ENCODE measurements around the gene MOGAT3.

The MOGAT3 gene

GRCh38 chr7:101220295-101220694 lies 19.5 kb upstream of the MOGAT3 start:
- Mint-ChIP-seq H3K27me3 (no peaks in the 10 kb centered on the region), H3K4me1 (peaks cover 23% of the 10 kb centered on the region), H3K9me3 (no peaks in the 10 kb centered on the region), H3K4me3 (no peak overlapping the region), H3K36me3 (peaks cover 18% of the 10 kb centered on the region), H3K27ac (no peak overlapping the region)
- ATAC-seq (ENCODE audit: low read depth) (no peak), DNase-seq (ENCODE audit: low spot score in 2 of 2) (no peak)

DNA sequence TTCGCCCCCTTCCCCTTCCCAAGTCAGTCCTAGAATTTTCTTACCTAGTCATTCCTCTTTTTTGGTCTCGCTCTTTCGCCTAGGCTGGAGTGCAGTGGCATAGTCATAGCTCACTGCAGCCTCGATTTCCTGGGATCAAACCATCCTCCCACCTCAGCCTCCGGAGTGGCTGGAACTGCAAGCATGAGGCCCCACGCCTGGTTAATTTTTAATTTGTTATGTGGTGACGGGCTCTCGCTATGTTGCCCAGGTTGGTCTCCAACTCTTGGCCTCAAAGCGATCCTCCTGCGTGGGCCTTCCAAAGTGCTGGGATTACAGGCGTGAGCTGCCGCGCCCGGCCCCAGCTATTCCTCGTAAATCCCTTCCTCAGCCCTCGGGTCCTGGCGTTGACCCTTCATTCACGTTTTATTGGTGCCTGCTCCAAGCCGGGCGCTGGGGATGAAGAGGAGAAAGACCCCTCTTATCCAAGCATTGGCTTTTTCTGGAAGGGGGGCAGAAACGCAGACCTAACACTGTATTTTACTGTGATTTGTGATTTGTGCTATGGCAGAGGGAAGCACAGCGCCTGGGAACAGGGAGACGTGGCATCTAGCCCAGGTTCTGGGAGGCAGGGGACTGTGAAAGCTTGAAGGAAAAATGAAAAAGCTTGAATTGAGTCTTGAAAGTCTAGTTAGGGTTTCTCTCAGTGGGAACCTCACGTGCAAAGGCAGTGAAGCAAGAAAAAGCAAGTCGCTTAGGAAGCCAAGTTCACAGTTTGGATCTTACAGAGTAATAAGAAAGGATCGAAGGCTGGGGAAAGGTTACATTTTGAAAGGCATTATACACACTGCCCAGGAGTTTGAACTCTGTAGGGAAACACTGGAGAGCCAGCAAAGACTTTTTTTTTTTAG lies 17.6 kb upstream of the MOGAT3 start:
- Mint-ChIP-seq H3K4me1 (peaks cover 23% of the 10 kb centered on the region), H3K27me3 (no peaks in the 10 kb centered on the region), H3K36me3 (peaks cover 15% of the 10 kb centered on the region), H3K9me3 (no peaks in the 10 kb centered on the region), H3K27ac (peak overlapping the region; percentile 93), H3K4me3 (peak overlapping the region; percentile 96)
- ATAC-seq (ENCODE audit: low read depth) (no peak), DNase-seq (ENCODE audit: low spot score in 2 of 2) (no peak)

DNA sequence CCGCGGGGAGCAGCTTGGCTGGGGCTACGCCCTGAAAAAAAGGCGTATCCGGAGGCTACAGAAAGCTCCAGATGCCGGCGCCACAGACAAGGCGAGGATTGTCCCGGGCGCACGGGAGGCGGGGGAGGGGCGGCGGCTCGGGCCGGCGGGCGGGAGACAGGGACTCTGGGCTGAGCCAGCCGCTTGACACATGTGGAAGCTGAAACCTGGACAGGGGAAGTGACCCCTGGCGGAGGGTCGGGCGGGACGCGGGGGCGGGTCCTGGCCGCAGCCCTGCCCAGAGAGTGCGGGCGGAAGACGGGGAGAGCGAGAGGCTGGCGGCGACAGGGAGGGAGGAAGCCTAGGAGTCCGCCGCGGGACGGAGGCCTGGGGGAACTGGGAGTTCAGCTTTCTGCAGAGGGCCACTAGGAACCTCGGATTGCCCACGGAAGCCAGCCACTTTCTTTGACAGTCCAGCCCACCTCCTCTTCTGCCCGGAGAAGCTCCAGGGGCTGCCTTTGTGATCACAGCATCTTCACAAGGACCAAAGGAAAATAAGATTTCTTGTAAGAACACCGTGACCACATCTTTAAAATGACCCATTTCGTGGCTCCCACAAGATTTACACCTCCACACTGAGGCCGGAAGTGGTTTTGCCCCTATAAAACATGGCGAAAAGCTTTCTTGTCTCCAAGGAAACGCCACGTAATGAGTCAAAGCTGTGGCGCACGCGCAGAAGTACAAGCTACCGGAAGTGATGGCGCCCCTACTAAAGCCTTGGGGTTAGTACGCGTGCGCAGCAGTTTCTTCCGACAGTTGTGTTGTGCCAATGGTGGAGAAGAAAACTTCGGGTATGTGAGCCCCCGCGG lies 16.8 kb upstream of the MOGAT3 start, which contains the start of the genes PLOD3 and ZNHIT1:
PLOD3 (minus strand) TSS at position 194 of the 848 bp plus-strand sequence. CDS start 307 bp downstream, outside the sequence.
ZNHIT1 (plus strand) TSS at position 778 of the 848 bp plus-strand sequence; CDS start at position 809, 31 bp downstream.
- peaks cover 13% of the 10 kb centered on the region for H3K36me3 Mint-ChIP-seq

DNA sequence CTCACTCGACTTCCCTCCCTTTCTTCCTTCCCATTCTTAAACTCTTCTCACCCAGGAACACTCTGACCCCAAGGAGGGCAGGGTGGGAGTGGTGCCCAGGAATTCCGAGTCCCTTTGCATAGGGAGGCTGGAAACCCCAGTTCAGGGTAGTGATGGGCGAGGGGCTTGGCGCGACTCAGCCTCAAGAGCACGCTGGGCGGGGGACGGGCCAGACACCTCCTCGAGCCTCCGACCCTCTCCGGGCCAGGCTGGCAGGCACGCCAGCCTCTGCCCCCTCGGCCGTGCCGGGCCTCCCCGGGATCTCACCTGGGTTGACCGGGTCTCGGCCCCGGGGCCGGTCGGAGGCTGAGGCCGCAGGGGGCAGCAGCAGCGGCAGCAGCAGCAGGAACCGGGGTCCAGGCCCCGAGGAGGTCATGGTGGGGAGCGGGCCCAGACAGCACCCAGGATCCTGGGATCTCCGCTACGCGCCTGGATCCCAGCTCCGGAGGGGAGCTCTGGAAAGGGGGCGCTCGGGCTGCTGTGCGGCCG lies 16.1 kb upstream of the MOGAT3 start:
- H3K27ac Mint-ChIP-seq, result peak overlapping the region; percentile 93
- H3K4me1 Mint-ChIP-seq, result peaks cover 20% of the 10 kb centered on the region
- DNase-seq (ENCODE audit: low spot score in 2 of 2) (no peak), ATAC-seq (ENCODE audit: low read depth) (no peak)
- no peaks in the 10 kb centered on the region for H3K27me3 Mint-ChIP-seq
- H3K9me3 Mint-ChIP-seq, result no peaks in the 10 kb centered on the region
- H3K36me3 Mint-ChIP-seq, result peaks cover 10% of the 10 kb centered on the region
- peak overlapping the region; percentile 96 for H3K4me3 Mint-ChIP-seq

More for the DNA sequence above, 16.8 kb upstream of the MOGAT3 start, which contains the start of the genes PLOD3 and ZNHIT1:
- H3K4me3 Mint-ChIP-seq, result peak within 1 kb of the TSS; percentile 96
- peak within 1 kb of the TSS; percentile 93 for H3K27ac Mint-ChIP-seq
- H3K4me1 Mint-ChIP-seq, result peaks cover 23% of the 10 kb centered on the region
- peak; percentile 82 to 91 for DNase-seq (ENCODE audit: low spot score in 2 of 2)
- ATAC-seq (ENCODE audit: low read depth), result peak; percentile 86
- no peaks in the 10 kb centered on the region for H3K9me3 Mint-ChIP-seq
- no peaks in the 10 kb centered on the region for H3K27me3 Mint-ChIP-seq

GRCh38 chr7:101216001-101216859 lies 15.4 kb upstream of the MOGAT3 start:
- no peak overlapping the region for H3K27ac Mint-ChIP-seq
- no peak for ATAC-seq (ENCODE audit: low read depth)
- no peaks in the 10 kb centered on the region for H3K27me3 Mint-ChIP-seq
- peaks cover 16% of the 10 kb centered on the region for H3K4me1 Mint-ChIP-seq
- DNase-seq (ENCODE audit: low spot score in 2 of 2), result no peak
- peak overlapping the region; percentile 96 for H3K4me3 Mint-ChIP-seq
- no peaks in the 10 kb centered on the region for H3K9me3 Mint-ChIP-seq
- peaks cover 6% of the 10 kb centered on the region for H3K36me3 Mint-ChIP-seq

DNA sequence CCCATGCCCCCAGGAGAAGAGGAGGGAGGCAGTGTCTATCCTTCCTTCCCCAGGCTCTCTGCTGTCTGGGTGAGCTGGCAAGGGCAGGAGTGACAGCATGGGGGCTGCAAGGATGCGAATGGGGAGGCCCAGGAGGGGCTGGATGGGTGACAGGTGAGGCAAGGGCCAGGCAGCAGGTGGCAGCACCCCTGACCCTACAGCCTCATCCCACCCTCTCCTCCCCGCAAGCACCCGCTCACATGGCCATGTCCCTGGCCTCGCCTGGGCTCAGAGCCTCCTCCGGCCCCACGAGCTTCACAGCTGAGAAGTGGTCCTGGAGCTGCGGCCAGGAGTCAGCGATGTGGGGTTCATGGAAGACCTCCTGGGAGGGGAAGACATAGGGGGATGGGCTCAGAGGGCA lies 11.2 kb upstream of the MOGAT3 start:
- Mint-ChIP-seq H3K27ac (no peak overlapping the region), H3K4me3 (no peak overlapping the region), H3K36me3 (peaks cover 13% of the 10 kb centered on the region), H3K9me3 (no peaks in the 10 kb centered on the region), H3K27me3 (no peaks in the 10 kb centered on the region), H3K4me1 (peaks cover 9% of the 10 kb centered on the region)
- no peak for ATAC-seq (ENCODE audit: low read depth)
- no peak for DNase-seq (ENCODE audit: low spot score in 2 of 2)

- peaks cover 6% of the 10 kb centered on the region for H3K4me1 Mint-ChIP-seq
- H3K4me3 Mint-ChIP-seq, result no peak overlapping the region
- ATAC-seq (ENCODE audit: low read depth) (no peak), DNase-seq (ENCODE audit: low spot score in 2 of 2) (no peak)
- H3K27ac Mint-ChIP-seq, result no peak overlapping the region
- no peaks in the 10 kb centered on the region for H3K27me3 Mint-ChIP-seq
- peaks cover 15% of the 10 kb centered on the region for H3K36me3 Mint-ChIP-seq
- H3K9me3 Mint-ChIP-seq, result no peaks in the 10 kb centered on the region
Observed at GRCh38 chr7:101211501-101211900, 10.7 kb upstream of the MOGAT3 start.

DNA sequence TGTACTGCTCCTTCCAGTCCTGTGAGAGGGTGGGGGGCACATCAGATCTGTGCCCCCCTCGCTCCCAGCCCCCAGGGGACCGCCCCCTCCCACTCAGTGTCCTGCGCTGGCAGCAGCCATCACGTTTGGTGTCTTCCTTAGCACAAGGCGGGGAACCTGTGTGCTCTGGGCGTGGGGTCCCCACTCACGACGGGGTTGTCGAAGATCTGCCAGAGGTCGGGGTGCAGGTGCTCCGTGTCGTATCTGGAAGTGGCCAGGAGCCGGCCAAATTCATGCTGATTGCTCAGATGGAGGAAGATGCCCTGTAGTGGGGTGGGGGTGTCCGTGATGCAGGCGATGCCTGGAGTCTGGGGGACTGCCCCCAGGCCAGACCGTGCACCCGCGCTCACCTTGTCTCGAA lies 9.3 kb upstream of the MOGAT3 start:
- peaks cover 3% of the 10 kb centered on the region for H3K4me1 Mint-ChIP-seq
- no peak overlapping the region for H3K4me3 Mint-ChIP-seq
- no peaks in the 10 kb centered on the region for H3K27me3 Mint-ChIP-seq
- DNase-seq (ENCODE audit: low spot score in 2 of 2) (no peak), ATAC-seq (ENCODE audit: low read depth) (no peak)
- no peak overlapping the region for H3K27ac Mint-ChIP-seq
- peaks cover 19% of the 10 kb centered on the region for H3K36me3 Mint-ChIP-seq
- H3K9me3 Mint-ChIP-seq, result no peaks in the 10 kb centered on the region

- Mint-ChIP-seq H3K27ac (no peak overlapping the region), H3K9me3 (no peaks in the 10 kb centered on the region), H3K36me3 (peaks cover 15% of the 10 kb centered on the region), H3K27me3 (no peaks in the 10 kb centered on the region), H3K4me3 (no peak overlapping the region), H3K4me1 (peaks cover 4% of the 10 kb centered on the region)
- no peak for DNase-seq (ENCODE audit: low spot score in 2 of 2)
- no peak for ATAC-seq (ENCODE audit: low read depth)
Observed at GRCh38 chr7:101208794-101209193, 8.0 kb upstream of the MOGAT3 start.

- Mint-ChIP-seq H3K36me3 (peaks cover 15% of the 10 kb centered on the region), H3K27ac (no peak overlapping the region), H3K4me3 (no peak overlapping the region)
Observed at GRCh38 chr7:101207459-101207858, 6.6 kb upstream of the MOGAT3 start.

DNA sequence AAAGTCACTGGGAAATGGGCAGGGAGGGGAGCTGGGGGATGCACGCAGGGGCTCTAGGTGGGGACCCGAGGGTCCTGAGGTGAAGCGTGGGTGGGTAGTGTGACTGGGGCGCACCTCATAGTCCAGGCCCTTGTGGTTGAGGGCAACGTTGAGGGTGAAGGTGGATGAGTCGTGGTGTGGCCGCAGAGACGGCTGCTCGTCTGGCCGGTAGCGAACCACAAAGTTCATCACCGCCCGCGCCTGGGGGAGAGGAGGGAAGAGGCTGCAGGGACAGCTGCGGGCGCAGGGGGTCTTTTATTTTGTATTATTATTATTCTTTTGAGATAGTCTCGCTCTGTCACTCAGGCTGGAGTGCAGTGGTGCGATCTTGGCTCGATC lies 5.8 kb upstream of the MOGAT3 start:
- Mint-ChIP-seq H3K9me3 (no peaks in the 10 kb centered on the region), H3K4me3 (no peak overlapping the region), H3K27me3 (peaks cover under 1% of the 10 kb centered on the region), H3K27ac (no peak overlapping the region), H3K4me1 (peaks cover 14% of the 10 kb centered on the region), H3K36me3 (peaks cover 15% of the 10 kb centered on the region)
- no peak for DNase-seq (ENCODE audit: low spot score in 2 of 2)
- ATAC-seq (ENCODE audit: low read depth), result no peak

More at GRCh38 chr7:101207459-101207858, 6.6 kb upstream of the MOGAT3 start:
- H3K4me1 Mint-ChIP-seq, result peaks cover 13% of the 10 kb centered on the region
- DNase-seq (ENCODE audit: low spot score in 2 of 2), result no peak
- H3K27me3 Mint-ChIP-seq, result no peaks in the 10 kb centered on the region
- no peaks in the 10 kb centered on the region for H3K9me3 Mint-ChIP-seq
- ATAC-seq (ENCODE audit: low read depth), result no peak

- H3K36me3 Mint-ChIP-seq, result peaks cover 15% of the 10 kb centered on the region
- H3K9me3 Mint-ChIP-seq, result no peaks in the 10 kb centered on the region
- H3K4me3 Mint-ChIP-seq, result no peak overlapping the region
- no peak overlapping the region for H3K27ac Mint-ChIP-seq
- no peak for ATAC-seq (ENCODE audit: low read depth)
- H3K27me3 Mint-ChIP-seq, result peaks cover 2% of the 10 kb centered on the region
- no peak for DNase-seq (ENCODE audit: low spot score in 2 of 2)
- H3K4me1 Mint-ChIP-seq, result peaks cover 16% of the 10 kb centered on the region
Observed at GRCh38 chr7:101205901-101206664, 5.2 kb upstream of the MOGAT3 start.

Data from memory B cell (primary cell).